Measurements from ENCODE around the gene EPHA2.

Gene EPHA2

DNA sequence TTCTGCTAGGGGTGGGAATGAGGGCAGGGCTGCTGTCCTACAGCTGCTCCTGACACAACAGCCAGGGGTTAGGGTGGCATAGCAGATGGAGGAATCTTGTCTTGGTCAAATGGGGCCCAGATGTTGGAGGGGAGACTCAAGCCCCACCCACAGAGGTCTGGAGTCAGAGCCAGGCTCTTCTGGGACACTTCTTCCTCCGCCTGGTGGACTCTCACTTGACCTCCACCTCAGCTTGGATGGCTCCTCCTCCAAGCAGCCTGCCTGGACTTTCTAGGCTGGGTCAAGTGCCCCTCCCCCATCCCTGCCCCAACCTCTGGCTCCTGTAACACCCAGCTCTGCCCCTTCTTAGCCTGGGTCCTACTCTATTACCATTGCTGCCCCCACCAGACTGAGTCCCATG is 35.5 kb downstream of the EPHA2 start:
- H3K27ac ChIP-seq: peak overlapping the region; percentile 37
- TF ChIP-seq, protein P1, sequence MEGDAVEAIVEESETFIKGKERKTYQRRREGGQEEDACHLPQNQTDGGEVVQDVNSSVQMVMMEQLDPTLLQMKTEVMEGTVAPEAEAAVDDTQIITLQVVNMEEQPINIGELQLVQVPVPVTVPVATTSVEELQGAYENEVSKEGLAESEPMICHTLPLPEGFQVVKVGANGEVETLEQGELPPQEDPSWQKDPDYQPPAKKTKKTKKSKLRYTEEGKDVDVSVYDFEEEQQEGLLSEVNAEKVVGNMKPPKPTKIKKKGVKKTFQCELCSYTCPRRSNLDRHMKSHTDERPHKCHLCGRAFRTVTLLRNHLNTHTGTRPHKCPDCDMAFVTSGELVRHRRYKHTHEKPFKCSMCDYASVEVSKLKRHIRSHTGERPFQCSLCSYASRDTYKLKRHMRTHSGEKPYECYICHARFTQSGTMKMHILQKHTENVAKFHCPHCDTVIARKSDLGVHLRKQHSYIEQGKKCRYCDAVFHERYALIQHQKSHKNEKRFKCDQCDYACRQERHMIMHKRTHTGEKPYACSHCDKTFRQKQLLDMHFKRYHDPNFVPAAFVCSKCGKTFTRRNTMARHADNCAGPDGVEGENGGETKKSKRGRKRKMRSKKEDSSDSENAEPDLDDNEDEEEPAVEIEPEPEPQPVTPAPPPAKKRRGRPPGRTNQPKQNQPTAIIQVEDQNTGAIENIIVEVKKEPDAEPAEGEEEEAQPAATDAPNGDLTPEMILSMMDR (conservative IDR thresholded peaks at IDR 0.05; ENCODE audit: low read depth): no peak
- DNase-seq (ENCODE audit: low spot score): no peak
- POLR2A ChIA-PET (ENCODE audit: low non-redundant PET): no interaction called here
- CTCF ChIA-PET: interaction anchor here (1.2 to 2.4 kb wide), 2 partner anchors 10 to 38 kb away, joined by 3 to 11 read pairs; no protein-coding TSS in a partner anchor

DNA sequence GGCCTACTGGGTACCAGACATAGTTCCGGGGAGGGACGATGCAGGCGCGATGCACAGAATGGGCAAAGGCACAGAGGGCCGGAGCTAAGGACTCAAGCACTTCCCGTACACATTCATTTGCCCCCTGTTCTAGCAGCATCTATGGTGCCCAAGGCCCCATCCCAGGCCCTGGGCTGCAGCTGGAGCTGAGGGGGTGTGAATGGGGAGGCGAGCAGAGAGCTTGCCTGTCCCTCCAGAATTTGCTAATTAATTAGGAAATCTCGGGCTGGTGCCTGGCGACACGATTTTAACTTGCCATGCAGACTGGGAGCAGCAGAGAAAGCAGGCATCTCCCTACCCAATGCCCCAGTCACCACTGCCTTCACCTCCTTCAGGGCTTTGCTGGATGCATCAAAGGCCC is 35.9 kb downstream of the EPHA2 start:
- H3K27ac ChIP-seq: peak overlapping the region; percentile 37
- ChIA-PET CTCF (interaction anchor here (1.2 to 2.4 kb wide), 2 partner anchors 10 to 38 kb away, joined by 3 to 11 read pairs; no protein-coding TSS in a partner anchor), POLR2A (ENCODE audit: low non-redundant PET) (no interaction called here)
- TF ChIP-seq, protein P1 (conservative IDR thresholded peaks at IDR 0.05; ENCODE audit: low read depth): no peak
- no peak for DNase-seq (ENCODE audit: low spot score)

DNA sequence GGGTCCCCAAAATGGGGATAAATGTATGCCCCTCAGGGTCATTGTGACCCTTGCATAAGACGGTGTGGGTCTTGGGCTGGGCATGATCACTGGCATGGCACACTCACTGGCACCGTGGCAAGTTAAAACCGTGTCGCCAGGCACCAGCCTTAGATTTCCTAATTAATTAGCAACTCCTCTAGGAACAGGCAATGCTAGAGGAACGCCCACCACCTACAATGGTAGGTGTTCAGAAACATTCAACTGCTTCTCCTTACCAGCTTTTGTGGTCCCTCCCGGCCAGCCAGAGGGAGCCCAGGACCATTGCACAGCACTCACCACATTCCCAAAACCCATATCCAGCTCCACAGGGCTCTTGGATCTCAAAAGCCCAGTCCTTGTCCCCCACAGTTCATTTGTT is 36.4 kb downstream of the EPHA2 start:
- CTCF ChIA-PET: interaction anchor here (0.7 to 2.4 kb wide), 3 partner anchors 9 to 37 kb away, joined by 3 to 11 read pairs (median 4); no protein-coding TSS in a partner anchor

DNA sequence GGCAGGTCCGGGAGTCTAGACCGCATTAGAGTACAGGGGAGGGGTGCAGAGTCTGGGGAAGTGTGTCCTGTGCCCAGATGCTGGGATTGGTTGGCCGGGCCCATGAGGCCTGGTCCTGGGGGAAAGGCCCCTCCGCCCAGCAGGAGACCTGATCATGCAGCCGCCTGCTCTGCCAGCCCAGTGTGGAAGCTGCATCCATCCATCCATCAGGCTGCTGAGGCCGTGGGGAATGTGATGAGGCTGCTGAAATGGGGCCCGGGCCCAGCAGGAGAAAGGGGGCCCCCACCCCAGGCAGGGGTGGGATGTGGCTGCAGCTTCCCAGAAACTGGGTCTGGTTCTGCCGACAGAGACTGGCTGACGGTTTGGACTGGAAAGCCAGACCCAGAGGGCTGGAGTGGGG is 37.2 kb downstream of the EPHA2 start:
- no peak overlapping the region for H3K27ac ChIP-seq
- CTCF ChIA-PET: interaction anchor here (0.6 kb wide), 1 partner anchor 41 kb away, joined by 5 read pairs; no protein-coding TSS in a partner anchor
- DNase-seq (ENCODE audit: low spot score): no peak
- TF ChIP-seq, protein P1 (conservative IDR thresholded peaks at IDR 0.05; ENCODE audit: low read depth): no peak
- POLR2A ChIA-PET (ENCODE audit: low non-redundant PET): no interaction called here

More for the DNA sequence above, 36.4 kb downstream of the EPHA2 start:
- H3K27ac ChIP-seq: peak overlapping the region; percentile 37
- TF ChIP-seq, protein P1 (conservative IDR thresholded peaks at IDR 0.05; ENCODE audit: low read depth): no peak
- POLR2A ChIA-PET (ENCODE audit: low non-redundant PET): no interaction called here
- no peak for DNase-seq (ENCODE audit: low spot score)

DNA sequence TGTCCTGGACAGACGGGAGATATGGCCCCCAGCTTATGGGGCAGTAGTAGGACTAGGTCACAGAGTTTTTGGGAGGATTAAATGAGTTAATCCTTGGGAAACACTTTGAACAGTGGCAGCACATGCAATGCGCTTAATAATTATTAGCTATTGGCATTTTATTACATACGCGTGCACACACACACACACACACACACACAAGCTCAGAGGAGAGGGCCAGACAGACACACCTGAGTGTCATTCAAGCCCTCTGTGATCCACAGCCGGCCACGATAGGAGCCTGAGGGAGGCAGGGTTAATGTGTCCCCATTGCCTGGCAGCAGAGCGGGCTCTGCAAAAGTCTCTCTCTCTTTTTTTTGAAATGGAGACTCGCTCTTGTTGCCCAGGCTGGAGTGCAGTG is 37.9 kb downstream of the EPHA2 start:
- TF ChIP-seq, protein P1 (conservative IDR thresholded peaks at IDR 0.05; ENCODE audit: low read depth): no peak
- ChIA-PET CTCF (interaction anchor here (0.9 kb wide), 1 partner anchor 37 kb away, joined by 3 read pairs; no protein-coding TSS in a partner anchor), POLR2A (ENCODE audit: low non-redundant PET) (no interaction called here)
- DNase-seq (ENCODE audit: low spot score): no peak
- H3K27ac ChIP-seq: no peak overlapping the region

DNA sequence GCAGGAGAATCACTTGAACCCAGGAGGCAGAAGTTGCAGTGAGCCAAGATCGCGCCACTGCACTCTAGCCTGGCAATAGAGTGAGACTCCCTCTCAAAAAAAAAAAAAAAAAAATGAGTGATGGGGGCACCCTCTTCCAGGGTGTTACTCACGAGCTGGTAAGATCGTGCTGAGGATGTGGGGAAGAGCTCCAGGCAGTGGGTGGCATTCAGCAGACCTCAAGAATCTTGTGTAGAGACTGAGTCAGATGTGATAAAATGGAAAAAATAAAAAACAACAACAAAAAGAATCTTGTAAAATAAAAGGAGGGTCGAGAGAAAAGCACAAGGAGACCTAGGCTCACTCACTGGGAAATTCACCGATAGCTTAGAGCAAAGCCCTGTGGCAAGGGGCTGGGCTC is 38.5 kb downstream of the EPHA2 start:
- no peak for DNase-seq (ENCODE audit: low spot score)
- TF ChIP-seq, protein P1 (conservative IDR thresholded peaks at IDR 0.05; ENCODE audit: low read depth): no peak
- POLR2A ChIA-PET (ENCODE audit: low non-redundant PET): no interaction called here
- CTCF ChIA-PET: interaction anchor here (0.9 kb wide), 1 partner anchor 37 kb away, joined by 3 read pairs; no protein-coding TSS in a partner anchor
- H3K27ac ChIP-seq: no peak overlapping the region
